K562 (cell line): ENCODE data around the gene ETS1. TPM values are rescaled to one million over a fixed set of nuclear protein-coding genes. Genes with fewer than 3 reads are reported as not detected.

Experiments
- ATAC-seq: fragments of 200-7000 bp; cut with Tn5 transposase; 3 replicates; pipeline ENCODE4 v1.9.1; 2020; ENCODE audit warnings: moderate library complexity
- BruUV-seq: library from RNA; stranded (reverse); fragments of 400-500 nt; replicated peaks from 2 replicates; lab custom pipeline; 2021; lab: Mats Ljungman, UMichigan
- CTCF ChIA-PET: fragments of 300-600 bp; formaldehyde crosslinking; extraction: SDS; loops from one replicate; lab custom pipeline; 2021; ENCODE audit warnings: low intra/inter-chr PET ratio; lab: Yijun Ruan, JAX
- POLR2A ChIA-PET: fragments of 300-600, 350-650 bp; sonication (Branson Sonifier 250); formaldehyde crosslinking; extraction: SDS; loops from one replicate; lab custom pipeline; 2021; ENCODE audit warnings: antibody characterized with exemption, inconsistent platforms; lab: Yijun Ruan, JAX
- DNase-seq, 4 experiments: peaks; one replicate each; pipeline versions ENCODE4 v3.0.0 to v3.0.0-alpha.2; 2011 to 2018; ENCODE audit warnings: low spot score in 3 of 4, mixed read lengths in 3 of 4; ENCODE audit errors: extremely low read depth in 1 of 4
- FAIRE-seq: peaks from 2 replicates; lab custom pipeline; 2011; peaks lifted over from hg19 to GRCh38; lab: Jason Lieb, UNC
- H2AFZ ChIP-seq: 2 replicates; pipeline ENCODE4 v1.6.0; 2011; ENCODE audit warnings: low read depth, low read length, control low read depth, inconsistent platforms
- H3K27ac ChIP-seq: fragments of 200-600 bp; 3 replicates; pipeline ENCODE4 v1.8.0; 2011; ENCODE audit warnings: low read depth, mild to moderate bottlenecking, control low read depth, inconsistent platforms, low read length, moderate library complexity, mixed read lengths; ENCODE audit errors: extremely low read depth
- H3K27me3 ChIP-seq, 2 experiments: fragments of 300-600 bp in 1 of 2; 2 replicates in 1 of 2; 3 replicates in 1 of 2; pipeline versions ENCODE4 v1.6.0 to v1.8.0; 2011; ENCODE audit warnings: inconsistent platforms in 2 of 2, low read length in 2 of 2, mild to moderate bottlenecking in 1 of 2, mixed read lengths in 1 of 2, moderate library complexity in 1 of 2; ENCODE audit not compliant: control insufficient read depth in 2 of 2, insufficient read depth in 2 of 2
- H3K36me3 ChIP-seq: fragments of 300-600 bp; 3 replicates; pipeline ENCODE4 v1.8.0; 2011; ENCODE audit warnings: mild to moderate bottlenecking, low read length, inconsistent platforms; ENCODE audit not compliant: control insufficient read depth, insufficient read depth
- H3K4me1 ChIP-seq, 2 experiments: fragments of 200-600 bp in 1 of 2; replicated peaks in 1 of 2; 2 replicates in 1 of 2; 3 replicates in 1 of 2; pipeline versions ENCODE4 v1.5.1 to v1.8.0; 2011; ENCODE audit warnings: inconsistent platforms in 2 of 2, low read length in 2 of 2, mild to moderate bottlenecking in 1 of 2, mixed read lengths in 1 of 2, moderate library complexity in 1 of 2; ENCODE audit not compliant: control insufficient read depth in 2 of 2, insufficient read depth in 2 of 2
- H3K4me2 ChIP-seq: 2 replicates; pipeline ENCODE4 v1.6.1; 2011; ENCODE audit warnings: low read length, control low read depth, inconsistent platforms, mixed read lengths; ENCODE audit not compliant: insufficient read depth
- H3K4me3 ChIP-seq: fragments of 200-600 bp; sonication (generic), shearing (Covaris generic); 2 replicates; pipeline ENCODE4 v1.5.1; 2016; ENCODE audit warnings: control low read depth, inconsistent platforms
- H3K79me2 ChIP-seq: fragments of 200-600 bp; 3 replicates; pipeline ENCODE4 v1.8.0; 2011; ENCODE audit warnings: low read length, inconsistent platforms; ENCODE audit not compliant: control insufficient read depth, insufficient read depth
- H3K9ac ChIP-seq, 2 experiments: 2 replicates each; pipeline versions ENCODE4 v1.6.0 to v1.6.1; 2011; ENCODE audit warnings: low read depth in 2 of 2, low read length in 2 of 2, control low read depth in 1 of 2, inconsistent platforms in 1 of 2, mild to moderate bottlenecking in 1 of 2, mixed read lengths in 1 of 2; ENCODE audit not compliant: insufficient read depth in 1 of 2
- H3K9me1 ChIP-seq: one replicate; pipeline ENCODE4 v1.6.0; 2011; ENCODE audit warnings: inconsistent platforms, mild to moderate bottlenecking, low read length, moderate library complexity; ENCODE audit not compliant: control insufficient read depth, insufficient read depth
- H3K9me3 ChIP-seq: replicated peaks from 2 replicates; pipeline ENCODE4 v1.5.1; 2011; ENCODE audit warnings: low read depth, low read length, inconsistent platforms; ENCODE audit not compliant: control insufficient read depth, insufficient read depth
- H4K20me1 ChIP-seq: replicated peaks from 2 replicates; pipeline ENCODE4 v1.6.1; 2011; ENCODE audit warnings: low read length, inconsistent platforms, mixed read lengths; ENCODE audit not compliant: control insufficient read depth, insufficient read depth
- CBFB ChIP-seq: sonication (generic); formaldehyde crosslinking; IDR thresholded peaks from 2 replicates; pipeline ENCODE4 v1.4.0; 2020; ENCODE audit warnings: mild to moderate bottlenecking, missing genetic modification reagents
- DIDO1 ChIP-seq: fragments of 450-650 bp; IDR thresholded peaks from 2 replicates; pipeline ENCODE4 v1.6.1; 2016; ENCODE audit warnings: low read depth, missing biosample characterization, missing genetic modification characterization
- ELF4 ChIP-seq: fragments of 450-650 bp; formaldehyde crosslinking; IDR thresholded peaks from 2 replicates; pipeline ENCODE4 v1.4.0; 2022; ENCODE audit warnings: missing genetic modification characterization
- STAG1 ChIP-seq: sonication (generic); formaldehyde crosslinking; IDR thresholded peaks from 2 replicates; pipeline ENCODE4 v1.5.0; 2020; ENCODE audit warnings: missing genetic modification reagents, borderline replicate concordance
- ZNF583 ChIP-seq: fragments of 250-450 bp; sonication (Bioruptor Pico); IDR thresholded peaks from 2 replicates; pipeline ENCODE4 v1.4.0; 2020
- WGBS: fragments of 100-300 bp; shearing (Covaris generic); methylation state at CpG from one replicate; pipeline ENCODE4 v1.1.6; 2016; ENCODE audit warnings: low coverage, mixed read lengths; ENCODE audit not compliant: insufficient coverage; ENCODE audit errors: missing lambda C conversion rate; 5-methylcytosine and 5-hydroxymethylcytosine counted together
- in situ Hi-C: fragments of 300-500 bp; cut with MboI; formaldehyde crosslinking; loops from 4 replicates; pipeline ENCODE4 v1.15.0; 2018; ENCODE audit warnings: inconsistent platforms, mixed read lengths
- intact Hi-C: fragments of 100-400 bp; cut with micrococcal nuclease; formaldehyde crosslinking; loops from 2 replicates; pipeline ENCODE4 v1.14.2; 2022
- polyA plus RNA-seq, 8 experiments: library from polyadenylated mRNA; depleted of rRNA in 4 of 8; stranded (reverse) in 5 of 8; unstranded in 3 of 8; fragments of >200 nt; fragmentation: Nextera tagmentation in 2 of 8; fragmentation: Illumina TruSeq in 1 of 8; extraction: Ambion mirVana in 2 of 8; extraction: Trizol in 1 of 8; gene quantifications; 2 replicates each; pipeline versions ENCODE4 v1.2.1 to v1.2.3, GENCODE V29; 2011 to 2014; ENCODE audit warnings: inconsistent platforms in 1 of 8, missing spikeins in 1 of 8
- total RNA-seq, 7 experiments: library from RNA; depleted of rRNA in 6 of 7; stranded (reverse); fragments of >200 nt in 6 of 7; fragmentation: Illumina TruSeq in 2 of 7; extraction: Trizol in 2 of 7; gene quantifications; 2 replicates each; pipeline versions ENCODE4 v1.2.1 to v1.2.3, GENCODE V29; 2011 to 2021; ENCODE audit warnings: low replicate concordance in 1 of 7
- TF ChIP-seq, protein P1 (sequence below): fragments of 450-650 bp; IDR thresholded peaks from 2 replicates; pipeline ENCODE4 v1.6.1; 2016; ENCODE audit warnings: low read depth
- TF ChIP-seq, protein P2 (sequence below), 3 experiments: IDR thresholded peaks in 2 of 3; conservative IDR thresholded peaks in 1 of 3; 2 replicates each; pipeline ENCODE4 v1.5.1; 2011 to 2012; ENCODE audit warnings: low read length in 3 of 3, mild to moderate bottlenecking in 3 of 3, control low read depth in 2 of 3, improper control_type of control experiment in 1 of 3, inconsistent platforms in 1 of 3, low read depth in 1 of 3, mixed read lengths in 1 of 3, moderate library complexity in 1 of 3; ENCODE audit not compliant: insufficient read depth in 2 of 3

Gene ETS1
- total and polyA plus RNA-seq, 9 of the 15 experiments (the other 6 are each of a cell fraction or from before 2014, with no cell fraction given) = 0.04 to 1.4 (median 0.23) TPM

- H3K4me1 ChIP-seq = no peaks in the 10 kb centered on the region; a peak in 2 of 5 replicates
- no peak for DNase-seq
- 6% methylated on average over 9 of the region's 10 CpGs for WGBS
- POLR2A ChIA-PET = interaction anchor here (0.7 kb wide), 2 partner anchors 9 to 11 kb away, joined by 3 read pairs; no protein-coding TSS in a partner anchor
- no peak overlapping the region for H3K9ac ChIP-seq
- no peaks in the 10 kb centered on the region for H4K20me1 ChIP-seq
- no peak for ATAC-seq
- H3K36me3 ChIP-seq = no peaks in the 10 kb centered on the region
- H3K27me3 ChIP-seq = peaks cover 0 to 8% of the 10 kb centered on the region in 2 experiments; a peak in 2 of 5 replicates
- H3K79me2 ChIP-seq = no peaks in the 10 kb centered on the region
- no peaks in the 10 kb centered on the region for H3K9me3 ChIP-seq
- CTCF ChIA-PET = interaction anchor here (0.7 kb wide), 1 partner anchor 9 kb away, joined by 3 read pairs; no protein-coding TSS in a partner anchor
- H2AFZ ChIP-seq = no peak overlapping the region
- H3K4me3 ChIP-seq = no peak overlapping the region
- H3K4me2 ChIP-seq = no peak overlapping the region
- no TSS peak for BruUV-seq
- no peak for FAIRE-seq
- intact Hi-C loops = no loop called here
- H3K27ac ChIP-seq = no peak overlapping the region
- in situ Hi-C loops = no loop called here
- H3K9me1 ChIP-seq = no peaks in the 10 kb centered on the region
- no peak for TF ChIP-seq ELF4 (CRISPR knock-in tag)
- TF ChIP-seq DIDO1 (tag) = no peak
- TF ChIP-seq, protein P1, sequence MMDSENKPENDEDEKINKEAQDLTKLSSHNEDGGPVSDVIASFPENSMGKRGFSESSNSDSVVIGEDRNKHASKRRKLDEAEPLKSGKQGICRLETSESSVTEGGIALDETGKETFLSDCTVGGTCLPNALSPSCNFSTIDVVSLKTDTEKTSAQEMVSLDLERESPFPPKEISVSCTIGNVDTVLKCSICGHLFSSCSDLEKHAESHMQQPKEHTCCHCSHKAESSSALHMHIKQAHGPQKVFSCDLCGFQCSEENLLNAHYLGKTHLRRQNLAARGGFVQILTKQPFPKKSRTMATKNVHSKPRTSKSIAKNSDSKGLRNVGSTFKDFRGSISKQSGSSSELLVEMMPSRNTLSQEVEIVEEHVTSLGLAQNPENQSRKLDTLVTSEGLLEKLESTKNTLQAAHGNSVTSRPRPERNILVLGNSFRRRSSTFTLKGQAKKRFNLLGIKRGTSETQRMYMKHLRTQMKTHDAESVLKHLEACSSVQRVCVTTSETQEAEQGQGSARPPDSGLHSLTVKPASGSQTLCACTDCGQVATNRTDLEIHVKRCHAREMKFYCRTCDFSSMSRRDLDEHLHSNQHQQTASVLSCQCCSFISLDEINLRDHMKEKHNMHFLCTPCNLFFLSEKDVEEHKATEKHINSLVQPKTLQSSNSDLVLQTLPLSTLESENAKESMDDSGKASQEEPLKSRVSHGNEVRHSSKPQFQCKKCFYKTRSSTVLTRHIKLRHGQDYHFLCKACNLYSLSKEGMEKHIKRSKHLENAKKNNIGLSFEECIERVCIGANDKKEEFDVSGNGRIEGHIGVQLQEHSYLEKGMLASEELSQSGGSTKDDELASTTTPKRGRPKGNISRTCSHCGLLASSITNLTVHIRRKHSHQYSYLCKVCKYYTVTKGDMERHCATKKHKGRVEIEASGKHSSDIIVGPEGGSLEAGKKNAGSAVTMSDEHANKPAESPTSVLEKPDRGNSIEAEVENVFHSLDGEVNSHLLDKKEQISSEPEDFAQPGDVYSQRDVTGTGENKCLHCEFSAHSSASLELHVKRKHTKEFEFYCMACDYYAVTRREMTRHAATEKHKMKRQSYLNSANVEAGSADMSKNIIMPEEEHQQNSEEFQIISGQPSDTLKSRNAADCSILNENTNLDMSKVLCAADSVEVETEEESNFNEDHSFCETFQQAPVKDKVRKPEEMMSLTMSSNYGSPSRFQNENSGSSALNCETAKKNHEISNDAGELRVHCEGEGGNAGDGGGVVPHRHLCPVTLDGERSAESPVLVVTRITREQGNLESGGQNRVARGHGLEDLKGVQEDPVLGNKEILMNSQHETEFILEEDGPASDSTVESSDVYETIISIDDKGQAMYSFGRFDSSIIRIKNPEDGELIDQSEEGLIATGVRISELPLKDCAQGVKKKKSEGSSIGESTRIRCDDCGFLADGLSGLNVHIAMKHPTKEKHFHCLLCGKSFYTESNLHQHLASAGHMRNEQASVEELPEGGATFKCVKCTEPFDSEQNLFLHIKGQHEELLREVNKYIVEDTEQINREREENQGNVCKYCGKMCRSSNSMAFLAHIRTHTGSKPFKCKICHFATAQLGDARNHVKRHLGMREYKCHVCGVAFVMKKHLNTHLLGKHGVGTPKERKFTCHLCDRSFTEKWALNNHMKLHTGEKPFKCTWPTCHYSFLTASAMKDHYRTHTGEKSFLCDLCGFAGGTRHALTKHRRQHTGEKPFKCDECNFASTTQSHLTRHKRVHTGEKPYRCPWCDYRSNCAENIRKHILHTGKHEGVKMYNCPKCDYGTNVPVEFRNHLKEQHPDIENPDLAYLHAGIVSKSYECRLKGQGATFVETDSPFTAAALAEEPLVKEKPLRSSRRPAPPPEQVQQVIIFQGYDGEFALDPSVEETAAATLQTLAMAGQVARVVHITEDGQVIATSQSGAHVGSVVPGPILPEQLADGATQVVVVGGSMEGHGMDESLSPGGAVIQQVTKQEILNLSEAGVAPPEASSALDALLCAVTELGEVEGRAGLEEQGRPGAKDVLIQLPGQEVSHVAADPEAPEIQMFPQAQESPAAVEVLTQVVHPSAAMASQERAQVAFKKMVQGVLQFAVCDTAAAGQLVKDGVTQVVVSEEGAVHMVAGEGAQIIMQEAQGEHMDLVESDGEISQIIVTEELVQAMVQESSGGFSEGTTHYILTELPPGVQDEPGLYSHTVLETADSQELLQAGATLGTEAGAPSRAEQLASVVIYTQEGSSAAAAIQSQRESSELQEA = no peak
- no peak for TF ChIP-seq ZNF583 (CRISPR knock-in tag)
- TF ChIP-seq STAG1 (CRISPR knock-in tag) = no peak
- TF ChIP-seq, protein P2, sequence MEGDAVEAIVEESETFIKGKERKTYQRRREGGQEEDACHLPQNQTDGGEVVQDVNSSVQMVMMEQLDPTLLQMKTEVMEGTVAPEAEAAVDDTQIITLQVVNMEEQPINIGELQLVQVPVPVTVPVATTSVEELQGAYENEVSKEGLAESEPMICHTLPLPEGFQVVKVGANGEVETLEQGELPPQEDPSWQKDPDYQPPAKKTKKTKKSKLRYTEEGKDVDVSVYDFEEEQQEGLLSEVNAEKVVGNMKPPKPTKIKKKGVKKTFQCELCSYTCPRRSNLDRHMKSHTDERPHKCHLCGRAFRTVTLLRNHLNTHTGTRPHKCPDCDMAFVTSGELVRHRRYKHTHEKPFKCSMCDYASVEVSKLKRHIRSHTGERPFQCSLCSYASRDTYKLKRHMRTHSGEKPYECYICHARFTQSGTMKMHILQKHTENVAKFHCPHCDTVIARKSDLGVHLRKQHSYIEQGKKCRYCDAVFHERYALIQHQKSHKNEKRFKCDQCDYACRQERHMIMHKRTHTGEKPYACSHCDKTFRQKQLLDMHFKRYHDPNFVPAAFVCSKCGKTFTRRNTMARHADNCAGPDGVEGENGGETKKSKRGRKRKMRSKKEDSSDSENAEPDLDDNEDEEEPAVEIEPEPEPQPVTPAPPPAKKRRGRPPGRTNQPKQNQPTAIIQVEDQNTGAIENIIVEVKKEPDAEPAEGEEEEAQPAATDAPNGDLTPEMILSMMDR (IDR thresholded peaks at IDR 0.05 in 2 of 3, conservative IDR thresholded peaks at IDR 0.05 in 1 of 3; ENCODE audit: insufficient read depth in 2 of 3, low read depth in 1 of 3, low read length in 3 of 3) = peak in 2 of 3 experiments; percentile 23 to 30; a peak in 2 of 6 replicates
- TF ChIP-seq CBFB = no peak
These were observed 33.5 kb downstream of the ETS1 start for GRCh38 chr11:128553662-128554362.
